Keratinocyte (primary cell): ENCODE results near the gene C1orf87. TPM values are rescaled to one million over a fixed set of nuclear protein-coding genes. Genes with fewer than 3 reads are reported as not detected.

Experiments used
- DNase-seq: peaks from one replicate; pipeline ENCODE4 v3.0.0-alpha.2; 2011; ENCODE audit warnings: low read depth, missing footprints, low spot score
- FAIRE-seq: peaks from 2 replicates; lab custom pipeline; 2011; peaks lifted over from hg19 to GRCh38; lab: Jason Lieb, UNC
- H2AFZ ChIP-seq: 2 replicates; pipeline ENCODE4 v1.6.0; 2012; ENCODE audit warnings: low read length, control low read depth, inconsistent platforms; ENCODE audit not compliant: control insufficient read depth
- H3K27ac ChIP-seq: 2 replicates; pipeline ENCODE4 v1.5.1; 2011; ENCODE audit warnings: low read length; ENCODE audit not compliant: control insufficient read depth, insufficient read depth
- H3K27me3 ChIP-seq: 3 replicates; pipeline ENCODE4 v1.6.0; 2011; ENCODE audit warnings: low read length; ENCODE audit not compliant: control insufficient read depth, insufficient read depth; ENCODE audit errors: extremely low read depth
- H3K36me3 ChIP-seq, 2 experiments: 2 replicates in 1 of 2; 3 replicates in 1 of 2; pipeline ENCODE4 v1.5.1; 2011; ENCODE audit warnings: low read length in 2 of 2, mild to moderate bottlenecking in 1 of 2; ENCODE audit not compliant: control insufficient read depth in 2 of 2, insufficient read depth in 2 of 2; ENCODE audit errors: extremely low read depth in 1 of 2
- H3K4me1 ChIP-seq: 3 replicates; pipeline ENCODE4 v1.5.1; 2011; ENCODE audit warnings: low read length; ENCODE audit not compliant: control insufficient read depth, insufficient read depth; ENCODE audit errors: extremely low read depth
- H3K4me2 ChIP-seq: 3 replicates; pipeline ENCODE4 v1.6.0; 2011; ENCODE audit warnings: low read depth, low read length; ENCODE audit not compliant: control insufficient read depth, insufficient read depth; ENCODE audit errors: extremely low read depth
- H3K4me3 ChIP-seq, 3 experiments: fragments of 200-600 bp in 1 of 3; sonication (generic) in 1 of 3; 2 replicates in 2 of 3; 3 replicates in 1 of 3; pipeline ENCODE4 v1.5.1; 2011 to 2016; ENCODE audit warnings: low read length in 3 of 3, mild to moderate bottlenecking in 3 of 3, control low read depth in 2 of 3, inconsistent platforms in 1 of 3, low read depth in 1 of 3, mixed read lengths in 1 of 3, mixed run types in 1 of 3, moderate library complexity in 1 of 3; ENCODE audit not compliant: control insufficient read depth in 2 of 3, insufficient read depth in 2 of 3; ENCODE audit errors: extremely low read depth in 1 of 3
- H3K79me2 ChIP-seq: 2 replicates; pipeline ENCODE4 v1.6.0; 2012; ENCODE audit warnings: low read length; ENCODE audit not compliant: control insufficient read depth, insufficient read depth
- H3K9ac ChIP-seq: 3 replicates; pipeline ENCODE4 v1.6.0; 2011; ENCODE audit warnings: low read length; ENCODE audit not compliant: control insufficient read depth, insufficient read depth; ENCODE audit errors: extremely low read depth
- H3K9me1 ChIP-seq: 3 replicates; pipeline ENCODE4 v1.6.0; 2011; ENCODE audit warnings: low read length; ENCODE audit not compliant: control insufficient read depth, insufficient read depth; ENCODE audit errors: extremely low read depth
- H3K9me3 ChIP-seq: 2 replicates; pipeline ENCODE4 v1.5.1; 2012; ENCODE audit warnings: low read depth, low read length; ENCODE audit not compliant: control insufficient read depth
- H4K20me1 ChIP-seq: 3 replicates; pipeline ENCODE4 v1.6.0; 2011; ENCODE audit warnings: low read length; ENCODE audit not compliant: control insufficient read depth, insufficient read depth; ENCODE audit errors: extremely low read depth
- CTCF ChIP-seq, 3 experiments: IDR thresholded peaks in 1 of 3; conservative IDR thresholded peaks in 1 of 3; optimal IDR thresholded peaks in 1 of 3; 2 replicates in 2 of 3; 3 replicates in 1 of 3; pipeline versions ENCODE3 to v1.5.1; 2011; ENCODE audit warnings: low read length in 3 of 3, mild to moderate bottlenecking in 3 of 3, moderate library complexity in 2 of 3, control low read depth in 1 of 3, inconsistent platforms in 1 of 3; ENCODE audit not compliant: insufficient read depth in 2 of 3; ENCODE audit errors: extremely low read depth in 1 of 3
- EZH2 ChIP-seq: IDR thresholded peaks from one replicate; pipeline ENCODE4 v1.6.1; 2012; ENCODE audit warnings: inconsistent platforms, mild to moderate bottlenecking, low read length, moderate library complexity
- dilution Hi-C: fragments of 300-500 bp; cut with MboI; formaldehyde crosslinking; loops from one replicate; pipeline ENCODE4 v1.7.0; 2020; ENCODE audit warnings: low sequenced_read_pairs; ENCODE audit not compliant: extremely low pct_ligation_motif_present
- polyA plus RNA-seq, 5 experiments: library from polyadenylated mRNA; depleted of rRNA in 3 of 5; stranded (reverse) in 3 of 5; stranded (forward) in 1 of 5; unstranded in 1 of 5; fragments of >200 nt; gene quantifications; 1 replicate in 1 of 5; 2 replicates in 3 of 5; 3 replicates in 1 of 5; pipeline versions ENCODE4 v1.2.1 to v1.2.3, GENCODE V29; 2011 to 2012; ENCODE audit warnings: missing spikeins in 2 of 5, low read depth in 1 of 5, low replicate concordance in 1 of 5

Gene C1orf87
- polyA plus RNA-seq, 1 donor (not counting 4 experiments of a cell fraction or from before 2014, with no cell fraction given): not detected

GRCh38 chr1:60037669-60038068 lies 35.9 kb downstream of the C1orf87 start:
- Histone ChIP-seq H3K9me3 (no peaks in the 10 kb centered on the region), H2AFZ (no peak overlapping the region), H3K27ac (no peak overlapping the region), H3K36me3 (no peaks in the 10 kb centered on the region), H3K4me3 (no peak overlapping the region), H3K9me1 (no peaks in the 10 kb centered on the region), H4K20me1 (no peaks in the 10 kb centered on the region), H3K9ac (no peak overlapping the region), H3K4me2 (no peak overlapping the region), H3K4me1 (no peaks in the 10 kb centered on the region), H3K79me2 (no peaks in the 10 kb centered on the region), H3K27me3 (no peaks in the 10 kb centered on the region)
- DNase-seq (no peak), FAIRE-seq (no peak)
- TF ChIP-seq CTCF (optimal IDR thresholded peaks at IDR 0.05 in 1 of 3, IDR thresholded peaks at IDR 0.05 in 1 of 3, conservative IDR thresholded peaks at IDR 0.05 in 1 of 3; ENCODE audit: extremely low read depth in 1 of 3, insufficient read depth in 2 of 3, low read length in 3 of 3): no peak
- no peak for TF ChIP-seq EZH2
- dilution Hi-C loops: no loop called here

- Histone ChIP-seq H4K20me1 (no peaks in the 10 kb centered on the region), H3K9me3 (no peaks in the 10 kb centered on the region), H3K4me1 (no peaks in the 10 kb centered on the region), H3K4me2 (no peak overlapping the region), H3K9ac (no peak overlapping the region), H2AFZ (no peak overlapping the region), H3K9me1 (no peaks in the 10 kb centered on the region), H3K4me3 (no peak overlapping the region), H3K36me3 (no peaks in the 10 kb centered on the region), H3K27ac (no peak overlapping the region), H3K27me3 (no peaks in the 10 kb centered on the region), H3K79me2 (no peaks in the 10 kb centered on the region)
- DNase-seq: no peak
- FAIRE-seq: no peak
- dilution Hi-C loops: no loop called here
- no peak for TF ChIP-seq CTCF (optimal IDR thresholded peaks at IDR 0.05 in 1 of 3, IDR thresholded peaks at IDR 0.05 in 1 of 3, conservative IDR thresholded peaks at IDR 0.05 in 1 of 3; ENCODE audit: extremely low read depth in 1 of 3, insufficient read depth in 2 of 3, low read length in 3 of 3)
- no peak for TF ChIP-seq EZH2
These were observed 36.6 kb downstream of the C1orf87 start for GRCh38 chr1:60036856-60037460.
